Vagina (tissue), 2 donors: ENCODE results near the gene RNF208. TPM values are rescaled to one million over a fixed set of nuclear protein-coding genes. Genes with fewer than 3 reads are reported as not detected.

Experiments
- DNase-seq, 2 donors: peaks; one replicate each; pipeline ENCODE4 v3.0.0-alpha.2; 2017; ENCODE audit errors: extremely low spot score in 2 of 2
- H3K27ac ChIP-seq: fragments of 200-600 bp; sonication (generic); one replicate; pipeline ENCODE4 v1.5.1; 2019
- H3K27me3 ChIP-seq: fragments of 200-600 bp; sonication (generic); one replicate; pipeline ENCODE4 v1.5.1; 2019
- H3K36me3 ChIP-seq, 2 donors: fragments of 200-600 bp; sonication (generic); one replicate each; pipeline ENCODE4 v1.5.1; 2017 to 2019
- H3K4me1 ChIP-seq: fragments of 200-600 bp; sonication (generic); one replicate; pipeline ENCODE4 v1.5.1; 2019
- H3K4me3 ChIP-seq, 2 donors: fragments of 200-600 bp; sonication (generic); 1 replicate in 1 of 2; 2 replicates in 1 of 2; pipeline ENCODE4 v1.5.1; 2016 to 2019
- H3K9me3 ChIP-seq: fragments of 200-600 bp; sonication (generic); one replicate; pipeline ENCODE4 v1.5.1; 2019
- CTCF ChIP-seq, 3 experiments: fragments of 450-650 bp in 2 of 3; fragments of 200-600 bp in 1 of 3; sonication (generic) in 1 of 3; IDR thresholded peaks; one replicate each; pipeline ENCODE4 v1.5.1; 2017 to 2019; ENCODE audit warnings: antibody characterized with exemption in 3 of 3, mild to moderate bottlenecking in 2 of 3, moderate library complexity in 2 of 3
- POLR2A ChIP-seq, 2 donors: fragments of 450-650 bp; IDR thresholded peaks; one replicate each; pipeline ENCODE4 v1.6.1; 2017; ENCODE audit warnings: antibody characterized with exemption in 2 of 2, mild to moderate bottlenecking in 2 of 2, moderate library complexity in 2 of 2
- POLR2AphosphoS5 ChIP-seq, 2 donors: sonication (generic); formaldehyde crosslinking; IDR thresholded peaks; one replicate each; pipeline ENCODE4 v1.9.0; 2017; ENCODE audit warnings: antibody characterized with exemption in 2 of 2, mild to moderate bottlenecking in 2 of 2, low read depth in 1 of 2; ENCODE audit not compliant: insufficient read depth in 1 of 2
- intact Hi-C: fragments of 100-400 bp; cut with DNase I; formaldehyde crosslinking; loops from one replicate; pipeline ENCODE4 v1.15.1; 2023
- total RNA-seq: library from RNA; depleted of rRNA; stranded (reverse); fragments of >200 nt; gene quantifications from one replicate; pipeline ENCODE4 v1.2.3, GENCODE V29; 2016

RNF208 gene
- total RNA-seq, 1 donor from 2014 or later, result 0.98 TPM

DNA sequence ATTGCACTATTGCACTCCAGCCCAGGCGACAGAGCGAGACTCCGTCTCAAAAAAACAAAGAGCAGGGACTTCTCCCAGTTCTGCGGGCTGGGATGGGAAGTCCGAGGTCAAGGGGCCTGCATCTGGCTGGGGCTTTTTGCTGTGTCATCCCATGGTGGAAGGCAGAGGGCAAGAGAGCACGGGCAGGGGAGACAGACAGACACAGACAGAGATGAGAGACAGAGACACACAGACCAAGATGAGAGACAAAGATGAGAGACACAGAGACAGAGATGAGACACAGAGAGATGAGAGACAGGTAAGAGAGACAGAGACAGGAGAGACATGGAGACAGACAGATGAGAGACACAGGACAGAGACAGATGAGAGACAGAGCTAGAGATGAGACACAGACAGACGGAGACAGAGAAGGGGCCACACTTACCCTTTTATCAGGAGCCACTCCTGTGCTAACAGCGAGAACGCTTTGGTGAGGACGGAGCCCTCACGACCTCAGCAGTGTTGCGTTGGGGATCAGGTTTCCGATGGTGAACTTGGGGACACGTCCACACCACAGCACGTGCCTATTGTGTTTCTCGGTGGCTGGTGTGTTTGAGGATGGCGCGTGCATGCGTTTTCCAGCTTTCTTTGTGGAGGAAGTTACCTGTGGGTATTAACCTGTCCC, 46.6 kb upstream of the RNF208 start:
- Histone ChIP-seq H3K4me1 (peaks cover 12% of the 10 kb centered on the region), H3K27ac (no peak overlapping the region), H3K36me3 (peaks cover 0 to 44% of the 10 kb centered on the region in 2 donors)

DNA sequence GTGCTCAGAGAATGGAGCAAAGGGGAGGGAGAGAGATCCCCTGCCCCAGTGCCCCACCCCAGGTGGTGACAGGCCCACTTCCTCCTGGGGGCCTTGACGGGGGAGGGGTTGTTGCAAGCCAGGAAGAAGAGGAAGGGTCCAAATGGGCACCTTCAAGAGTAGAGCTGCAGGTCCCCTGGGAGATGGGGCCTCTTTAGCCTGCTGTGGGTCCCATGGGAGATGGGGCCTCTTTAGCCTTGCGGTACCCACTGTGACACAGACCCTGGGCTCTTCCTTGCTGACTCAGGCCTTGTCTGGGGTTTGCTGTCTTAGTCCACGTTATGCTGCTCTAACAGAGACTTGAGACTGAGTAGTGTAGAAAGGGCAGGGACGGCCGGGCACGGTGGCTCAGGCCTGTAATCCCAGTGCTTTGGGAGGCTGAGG, 45.9 kb upstream of the RNF208 start:
- no peak overlapping the region for H3K4me3 ChIP-seq
- TF ChIP-seq CTCF (IDR thresholded peaks at IDR 0.05), result no peak
- TF ChIP-seq POLR2AphosphoS5 (IDR thresholded peaks at IDR 0.05; ENCODE audit: insufficient read depth in 1 of 2, low read depth in 1 of 2), result no peak
- no peak for TF ChIP-seq POLR2A (IDR thresholded peaks at IDR 0.05)
- H3K4me1 ChIP-seq, result peaks cover 12% of the 10 kb centered on the region
- no peaks in the 10 kb centered on the region for H3K9me3 ChIP-seq
- DNase-seq, result peak in 1 of 2 donors; percentile 65
- H3K27me3 ChIP-seq, result no peaks in the 10 kb centered on the region
- no peak overlapping the region for H3K27ac ChIP-seq
- peaks cover 0 to 51% of the 10 kb centered on the region in 2 donors for H3K36me3 ChIP-seq
- intact Hi-C loops, result no loop called here

More for the DNA sequence above, 46.6 kb upstream of the RNF208 start:
- H3K9me3 ChIP-seq, result no peaks in the 10 kb centered on the region
- TF ChIP-seq CTCF (IDR thresholded peaks at IDR 0.05) (no peak), POLR2A (IDR thresholded peaks at IDR 0.05) (no peak), POLR2AphosphoS5 (IDR thresholded peaks at IDR 0.05; ENCODE audit: insufficient read depth in 1 of 2, low read depth in 1 of 2) (no peak)
- no peak for DNase-seq
- H3K4me3 ChIP-seq, result no peak overlapping the region
- intact Hi-C loops, result no loop called here
- no peaks in the 10 kb centered on the region for H3K27me3 ChIP-seq

GRCh38 chr9:137266585-137267453, 44.8 kb upstream of the RNF208 start:
- peak in 1 of 2 donors; percentile 60 for DNase-seq
- Histone ChIP-seq H3K27ac (no peak overlapping the region), H3K27me3 (no peaks in the 10 kb centered on the region), H3K4me1 (peaks cover 12% of the 10 kb centered on the region), H3K36me3 (peaks cover 0 to 40% of the 10 kb centered on the region in 2 donors), H3K4me3 (no peak overlapping the region), H3K9me3 (no peaks in the 10 kb centered on the region)
- TF ChIP-seq POLR2A (IDR thresholded peaks at IDR 0.05) (no peak), POLR2AphosphoS5 (IDR thresholded peaks at IDR 0.05; ENCODE audit: insufficient read depth in 1 of 2, low read depth in 1 of 2) (no peak), CTCF (IDR thresholded peaks at IDR 0.05) (no peak)
- intact Hi-C loops, result no loop called here

GRCh38 chr9:137266162-137266527, 44.1 kb upstream of the RNF208 start:
- DNase-seq, result no peak
- H3K4me1 ChIP-seq, result peaks cover 12% of the 10 kb centered on the region
- no peaks in the 10 kb centered on the region for H3K9me3 ChIP-seq
- intact Hi-C loops, result no loop called here
- H3K27me3 ChIP-seq, result no peaks in the 10 kb centered on the region
- H3K4me3 ChIP-seq, result no peak overlapping the region
- no peak overlapping the region for H3K27ac ChIP-seq
- H3K36me3 ChIP-seq, result peaks cover 0 to 40% of the 10 kb centered on the region in 2 donors
- no peak for TF ChIP-seq POLR2AphosphoS5 (IDR thresholded peaks at IDR 0.05; ENCODE audit: insufficient read depth in 1 of 2, low read depth in 1 of 2)
- TF ChIP-seq POLR2A (IDR thresholded peaks at IDR 0.05), result no peak
- TF ChIP-seq CTCF (IDR thresholded peaks at IDR 0.05), result no peak
